ENCODE results near the gene HSPB8.

Gene HSPB8

DNA sequence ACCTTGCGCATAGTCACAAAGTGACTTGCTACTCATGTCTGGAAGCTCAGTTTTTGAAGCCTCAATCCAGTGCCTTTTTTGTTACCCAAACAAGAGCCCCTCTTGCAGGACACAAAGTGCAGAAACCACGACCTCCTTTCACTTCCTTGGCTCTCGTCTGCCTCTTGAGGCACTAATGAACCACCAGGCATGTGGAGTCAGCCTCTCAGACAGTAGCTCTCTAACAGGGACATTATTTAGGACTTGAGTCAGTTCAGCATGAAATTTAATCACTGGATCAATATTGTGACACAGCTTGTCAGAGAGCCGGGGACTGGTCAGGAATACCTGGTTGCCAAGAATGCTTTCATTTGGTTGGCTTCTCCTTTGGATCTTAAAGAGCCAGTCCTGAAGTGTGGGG lies 46.7 kb downstream of the HSPB8 start:
- no peaks in the 10 kb centered on the region for H3K36me3 ChIP-seq (ENCODE audit: insufficient read depth, low read length)
- no peaks in the 10 kb centered on the region for H3K27me3 ChIP-seq (ENCODE audit: insufficient read depth, low read length)
- H3K4me1 ChIP-seq (ENCODE audit: insufficient read depth, low read length, severe bottlenecking) = no peaks in the 10 kb centered on the region
- no peaks in the 10 kb centered on the region for H3F3A ChIP-seq (ENCODE audit: insufficient read depth, low read length)
- no peaks in the 10 kb centered on the region for H3K9me2 ChIP-seq (ENCODE audit: low read depth, low read length)
- H3K27ac ChIP-seq (ENCODE audit: low read depth, low read length, poor library complexity, severe bottlenecking) = no peak overlapping the region
- H3K79me2 ChIP-seq (ENCODE audit: insufficient read depth, low read length) = no peaks in the 10 kb centered on the region
- no peak overlapping the region for H3K4me2 ChIP-seq (ENCODE audit: low read length)
- TF ChIP-seq EZH2 (IDR thresholded peaks at IDR 0.05; ENCODE audit: borderline replicate concordance, low read length) = no peak
- TF ChIP-seq, protein P1, sequence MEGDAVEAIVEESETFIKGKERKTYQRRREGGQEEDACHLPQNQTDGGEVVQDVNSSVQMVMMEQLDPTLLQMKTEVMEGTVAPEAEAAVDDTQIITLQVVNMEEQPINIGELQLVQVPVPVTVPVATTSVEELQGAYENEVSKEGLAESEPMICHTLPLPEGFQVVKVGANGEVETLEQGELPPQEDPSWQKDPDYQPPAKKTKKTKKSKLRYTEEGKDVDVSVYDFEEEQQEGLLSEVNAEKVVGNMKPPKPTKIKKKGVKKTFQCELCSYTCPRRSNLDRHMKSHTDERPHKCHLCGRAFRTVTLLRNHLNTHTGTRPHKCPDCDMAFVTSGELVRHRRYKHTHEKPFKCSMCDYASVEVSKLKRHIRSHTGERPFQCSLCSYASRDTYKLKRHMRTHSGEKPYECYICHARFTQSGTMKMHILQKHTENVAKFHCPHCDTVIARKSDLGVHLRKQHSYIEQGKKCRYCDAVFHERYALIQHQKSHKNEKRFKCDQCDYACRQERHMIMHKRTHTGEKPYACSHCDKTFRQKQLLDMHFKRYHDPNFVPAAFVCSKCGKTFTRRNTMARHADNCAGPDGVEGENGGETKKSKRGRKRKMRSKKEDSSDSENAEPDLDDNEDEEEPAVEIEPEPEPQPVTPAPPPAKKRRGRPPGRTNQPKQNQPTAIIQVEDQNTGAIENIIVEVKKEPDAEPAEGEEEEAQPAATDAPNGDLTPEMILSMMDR (IDR thresholded peaks at IDR 0.05; ENCODE audit: low read length) = no peak
- H2AFZ ChIP-seq (ENCODE audit: low read length) = no peak overlapping the region
- H3K9ac ChIP-seq (ENCODE audit: low read length) = no peak overlapping the region
- H3K4me3 ChIP-seq (ENCODE audit: low read depth, low read length, poor library complexity, severe bottlenecking) = no peak overlapping the region
- H4K20me1 ChIP-seq (ENCODE audit: insufficient read depth, low read length) = no peaks in the 10 kb centered on the region
- H3K9me3 ChIP-seq (ENCODE audit: low read length) = no peaks in the 10 kb centered on the region

DNA sequence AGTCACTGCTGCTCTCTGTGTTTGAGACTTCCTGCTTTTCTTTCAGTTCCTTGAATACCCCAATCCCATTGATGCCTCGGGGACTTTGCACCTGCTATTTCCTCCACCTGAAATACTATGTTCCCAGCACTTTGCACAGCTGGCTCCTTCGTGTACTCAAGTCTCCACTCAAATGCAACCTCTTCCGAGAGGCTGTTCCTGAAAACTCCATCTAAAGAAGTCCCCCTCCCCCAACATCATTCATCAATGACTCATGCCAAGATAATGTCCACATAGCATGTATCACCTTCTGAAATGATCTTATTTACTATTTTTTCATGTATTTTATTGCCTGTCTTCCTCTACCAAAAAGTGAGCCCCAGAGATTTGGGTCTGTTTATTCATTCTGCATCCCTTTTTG lies 48.6 kb downstream of the HSPB8 start:
- TF ChIP-seq, protein P1 (IDR thresholded peaks at IDR 0.05; ENCODE audit: low read length) = no peak
- TF ChIP-seq EZH2 (IDR thresholded peaks at IDR 0.05; ENCODE audit: borderline replicate concordance, low read length) = no peak
- Histone ChIP-seq H3K4me3 (ENCODE audit: low read depth, low read length, poor library complexity, severe bottlenecking) (no peak overlapping the region), H3K79me2 (ENCODE audit: insufficient read depth, low read length) (no peaks in the 10 kb centered on the region), H4K20me1 (ENCODE audit: insufficient read depth, low read length) (no peaks in the 10 kb centered on the region), H3K9ac (ENCODE audit: low read length) (no peak overlapping the region), H3K27me3 (ENCODE audit: insufficient read depth, low read length) (no peaks in the 10 kb centered on the region), H3K36me3 (ENCODE audit: insufficient read depth, low read length) (no peaks in the 10 kb centered on the region), H3K4me1 (ENCODE audit: insufficient read depth, low read length, severe bottlenecking) (no peaks in the 10 kb centered on the region), H3F3A (ENCODE audit: insufficient read depth, low read length) (no peaks in the 10 kb centered on the region), H3K9me2 (ENCODE audit: low read depth, low read length) (no peaks in the 10 kb centered on the region), H3K27ac (ENCODE audit: low read depth, low read length, poor library complexity, severe bottlenecking) (no peak overlapping the region), H3K4me2 (ENCODE audit: low read length) (no peak overlapping the region), H3K9me3 (ENCODE audit: low read length) (no peaks in the 10 kb centered on the region), H2AFZ (ENCODE audit: low read length) (no peak overlapping the region)

DNA sequence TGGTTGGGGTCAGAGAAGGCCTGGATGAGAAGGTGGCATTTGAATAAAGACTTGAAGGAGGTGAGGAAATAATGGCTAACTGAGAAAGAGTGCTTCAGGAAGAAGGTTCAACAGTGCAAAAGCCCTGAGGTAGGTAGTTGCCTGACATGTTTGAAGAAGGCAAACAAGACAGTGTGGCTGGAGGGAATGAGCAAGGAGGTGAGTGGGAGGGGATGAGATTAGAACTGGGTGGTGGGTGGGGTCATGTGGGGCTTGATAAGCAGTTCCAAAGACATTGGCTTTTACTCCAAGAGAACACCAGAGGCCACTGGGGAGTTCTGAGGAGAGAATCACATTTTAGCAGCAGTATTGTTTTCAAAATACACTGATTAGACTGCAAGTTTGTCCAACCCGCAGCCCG lies 50.5 kb downstream of the HSPB8 start:
- H3K4me3 ChIP-seq (ENCODE audit: low read depth, low read length, poor library complexity, severe bottlenecking) = no peak overlapping the region
- no peak overlapping the region for H3K9ac ChIP-seq (ENCODE audit: low read length)
- H3F3A ChIP-seq (ENCODE audit: insufficient read depth, low read length) = no peaks in the 10 kb centered on the region
- H2AFZ ChIP-seq (ENCODE audit: low read length) = no peak overlapping the region
- H3K27me3 ChIP-seq (ENCODE audit: insufficient read depth, low read length) = no peaks in the 10 kb centered on the region
- no peaks in the 10 kb centered on the region for H3K9me2 ChIP-seq (ENCODE audit: low read depth, low read length)
- TF ChIP-seq EZH2 (IDR thresholded peaks at IDR 0.05; ENCODE audit: borderline replicate concordance, low read length) = no peak
- TF ChIP-seq, protein P1 (IDR thresholded peaks at IDR 0.05; ENCODE audit: low read length) = no peak
- no peaks in the 10 kb centered on the region for H3K9me3 ChIP-seq (ENCODE audit: low read length)
- no peaks in the 10 kb centered on the region for H3K36me3 ChIP-seq (ENCODE audit: insufficient read depth, low read length)
- no peaks in the 10 kb centered on the region for H3K79me2 ChIP-seq (ENCODE audit: insufficient read depth, low read length)
- no peaks in the 10 kb centered on the region for H4K20me1 ChIP-seq (ENCODE audit: insufficient read depth, low read length)
- H3K27ac ChIP-seq (ENCODE audit: low read depth, low read length, poor library complexity, severe bottlenecking) = no peak overlapping the region
- no peak overlapping the region for H3K4me2 ChIP-seq (ENCODE audit: low read length)
- no peaks in the 10 kb centered on the region for H3K4me1 ChIP-seq (ENCODE audit: insufficient read depth, low read length, severe bottlenecking)
